Measurements from ENCODE around the gene MOB3B.
"Not testable (repeated sequence)": the region's sequence is repeated elsewhere in the genome, so short reads cannot be mapped to it uniquely, and the experiment has no call there.

The MOB3B gene

DNA sequence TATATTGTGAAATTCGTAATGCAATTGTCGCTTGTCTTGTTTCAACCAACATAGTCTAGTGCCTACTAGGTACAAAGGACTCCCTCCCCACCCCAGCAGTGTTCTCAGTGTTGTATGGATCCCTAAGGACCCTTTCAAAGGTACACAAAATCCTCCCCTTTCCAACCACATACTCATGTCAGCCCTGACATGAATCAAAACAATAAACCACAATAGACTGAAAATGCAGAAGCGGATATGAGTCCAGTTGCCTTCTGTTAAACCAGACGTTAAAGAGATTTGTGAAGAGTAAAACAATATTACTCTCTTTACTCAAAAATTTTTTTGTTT lies 87.9 kb downstream of the MOB3B start:
- no peak for DNase-seq

- DNase-seq, result no peak
These were observed 88.5 kb downstream of the MOB3B start for GRCh38 chr9:27440888-27441740.

GRCh38 chr9:27438522-27438921 lies 91.1 kb downstream of the MOB3B start:
- no peak for DNase-seq

- DNase-seq, result no peak
These were observed 91.8 kb downstream of the MOB3B start for GRCh38 chr9:27437652-27438373.

- DNase-seq, result no peak
These were observed 93.4 kb downstream of the MOB3B start for GRCh38 chr9:27436234-27436633.

DNA sequence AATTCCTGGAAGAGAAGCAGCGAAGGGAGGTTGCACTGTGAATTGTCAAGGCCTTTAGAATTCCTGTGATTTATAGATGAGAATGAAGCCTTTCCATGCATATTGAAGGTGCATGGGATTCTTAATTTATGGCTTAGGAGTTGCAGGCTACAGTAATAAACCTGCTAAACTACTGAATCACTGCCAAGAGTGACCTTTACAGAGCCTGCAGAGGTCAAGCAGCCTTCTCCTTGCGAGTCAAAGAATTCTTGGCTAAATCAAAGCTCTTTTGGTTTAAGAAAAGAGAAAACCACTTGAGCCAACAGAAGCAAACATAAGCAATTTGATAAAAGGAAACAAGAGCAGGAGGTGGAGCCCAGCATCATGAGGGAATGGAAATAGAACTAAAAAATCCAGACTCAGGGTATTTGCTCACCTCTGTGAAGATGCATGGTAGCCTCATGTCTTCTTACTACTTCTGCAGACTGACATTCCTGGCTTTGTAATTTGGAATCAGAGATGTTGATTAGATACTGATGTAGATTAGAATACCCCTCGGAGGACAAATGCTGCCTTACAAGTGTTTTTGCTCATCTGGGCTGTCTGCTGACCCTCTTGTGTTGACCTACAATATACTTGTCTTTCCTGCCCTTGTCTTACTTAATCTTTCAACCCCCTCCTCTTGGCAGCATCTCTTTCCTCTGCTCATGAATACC lies 95.8 kb downstream of the MOB3B start:
- DNase-seq, result no peak

DNA sequence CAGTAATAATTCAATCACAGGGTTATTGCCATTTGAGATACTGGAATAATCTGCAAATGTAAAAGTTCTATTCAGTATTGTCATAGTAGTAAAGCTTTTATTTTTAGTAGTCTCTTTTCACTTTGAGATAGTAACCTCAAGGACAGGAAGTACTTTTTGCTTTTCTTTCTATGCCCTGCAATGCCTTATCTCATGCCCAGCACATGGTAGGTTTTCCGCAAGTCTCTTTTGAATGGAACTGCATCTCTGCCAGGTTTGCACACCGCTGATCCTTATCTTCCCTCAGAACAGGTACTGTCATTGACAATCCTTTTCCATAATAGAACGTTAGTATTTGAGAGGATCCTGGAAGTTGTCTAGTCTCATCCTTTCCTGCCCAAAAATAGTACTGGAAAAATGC lies 97.3 kb downstream of the MOB3B start:
- no peak for DNase-seq

GRCh38 chr9:27431543-27432147 lies 98.0 kb downstream of the MOB3B start:
- DNase-seq, result no peak

- no peak for DNase-seq
These were observed 98.7 kb downstream of the MOB3B start for GRCh38 chr9:27430750-27431535.

GRCh38 chr9:27429917-27430316 lies 99.7 kb downstream of the MOB3B start:
- DNase-seq, result no peak

GRCh38 chr9:27429436-27429835 lies 100.2 kb downstream of the MOB3B start:
- DNase-seq, result no peak

DNA sequence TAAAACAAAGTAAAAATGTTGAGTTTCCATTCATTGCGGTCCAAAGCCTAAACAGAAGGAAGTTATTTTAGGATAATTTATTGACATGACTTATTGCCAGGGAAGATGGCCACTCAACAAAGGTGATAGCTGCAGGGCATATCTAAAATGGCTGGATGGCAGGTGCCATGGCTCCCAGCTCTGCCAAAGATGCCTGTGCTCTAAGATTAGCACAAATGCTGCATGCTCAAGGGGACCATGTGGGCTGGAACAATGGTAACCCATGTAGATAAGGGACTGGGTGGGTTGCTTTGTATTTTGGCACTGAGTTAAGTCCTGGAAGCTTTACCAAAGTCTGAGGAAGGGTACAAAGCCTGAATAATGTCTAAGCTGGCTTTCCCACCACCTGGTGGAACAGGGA lies 101.1 kb downstream of the MOB3B start:
- DNase-seq, result no peak

GRCh38 chr9:27427272-27427643 lies 102.4 kb downstream of the MOB3B start:
- DNase-seq, result no peak

GRCh38 chr9:27426511-27427271 lies 102.9 kb downstream of the MOB3B start:
- DNase-seq, result no peak

DNA sequence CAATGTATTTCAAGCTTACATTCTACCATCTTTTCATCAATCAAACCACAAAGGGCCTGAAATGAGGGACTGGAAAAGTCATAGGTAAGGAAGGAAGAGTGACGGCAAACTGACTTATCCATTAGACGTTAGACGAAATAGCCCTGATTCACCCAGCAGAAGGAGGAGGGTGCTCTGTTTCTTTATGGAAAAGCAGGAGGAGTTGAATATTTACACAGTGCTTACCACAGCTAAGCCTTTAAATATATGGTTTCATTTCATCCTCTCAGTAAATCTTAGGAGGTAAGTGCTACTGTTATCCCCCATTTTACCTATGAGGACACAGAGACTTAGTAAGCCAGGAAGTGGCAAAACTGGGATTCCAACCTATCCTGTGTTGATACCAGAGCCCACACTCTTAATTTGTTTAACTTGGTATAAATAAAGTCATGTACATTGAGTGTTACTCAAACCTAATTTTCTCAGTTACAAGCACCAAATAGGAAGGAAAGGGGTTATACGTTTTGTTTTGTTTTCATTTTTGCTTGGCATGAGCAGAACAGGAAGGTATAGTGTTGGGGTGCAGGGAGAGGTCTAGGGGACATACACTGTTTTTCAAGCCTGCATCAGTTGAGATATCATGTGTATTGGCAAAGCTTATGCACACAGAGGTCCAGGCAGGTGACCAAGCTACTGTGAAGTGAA lies 103.6 kb downstream of the MOB3B start:
- DNase-seq, result no peak

- no peak for DNase-seq
These were observed 105.5 kb downstream of the MOB3B start for GRCh38 chr9:27423915-27424710.

DNA sequence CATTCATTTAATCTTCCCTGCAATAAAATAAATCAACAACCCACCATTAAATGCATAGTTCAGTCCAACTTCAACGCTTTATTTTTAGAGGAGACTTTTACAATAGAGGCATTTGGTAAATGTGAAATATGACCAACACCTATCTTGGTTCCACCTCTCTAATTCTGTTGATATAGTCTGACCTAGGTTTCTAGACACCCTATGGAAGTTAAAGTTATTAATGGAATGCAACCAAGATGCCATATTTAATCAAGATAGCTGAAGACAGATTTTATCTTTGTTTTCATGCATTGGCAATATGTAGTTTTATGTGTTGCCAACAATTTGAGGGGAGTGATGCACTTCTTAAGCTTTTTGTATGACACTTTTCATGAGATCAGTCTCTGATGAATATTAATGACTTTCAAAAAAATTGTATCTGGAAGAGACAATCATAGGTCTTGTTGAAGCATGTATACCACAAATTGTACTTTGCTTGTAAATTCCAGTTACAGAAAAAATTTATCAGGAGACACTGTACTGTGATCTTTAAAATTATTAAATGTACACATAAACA lies 107.3 kb downstream of the MOB3B start:
- DNase-seq, result no peak

DNA sequence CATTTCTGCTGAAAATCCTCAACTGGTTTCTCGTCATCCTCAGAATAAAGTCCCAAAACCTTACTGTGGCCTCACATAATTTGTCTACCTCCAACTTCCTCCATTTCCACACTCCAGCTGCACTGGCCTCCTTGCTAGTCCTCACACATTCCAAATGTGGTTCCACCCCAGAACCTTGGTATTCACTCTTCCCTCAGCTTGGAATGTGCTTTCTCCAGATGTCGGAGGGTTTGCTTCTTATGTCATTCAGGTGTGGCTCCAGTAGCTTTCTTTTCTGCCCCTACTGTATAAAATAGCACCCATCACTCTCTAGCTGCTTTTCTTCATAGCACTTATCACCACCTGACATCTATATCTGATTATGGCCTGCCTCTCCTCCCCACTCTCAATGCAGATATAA lies 108.0 kb downstream of the MOB3B start:
- no peak for DNase-seq

DNA sequence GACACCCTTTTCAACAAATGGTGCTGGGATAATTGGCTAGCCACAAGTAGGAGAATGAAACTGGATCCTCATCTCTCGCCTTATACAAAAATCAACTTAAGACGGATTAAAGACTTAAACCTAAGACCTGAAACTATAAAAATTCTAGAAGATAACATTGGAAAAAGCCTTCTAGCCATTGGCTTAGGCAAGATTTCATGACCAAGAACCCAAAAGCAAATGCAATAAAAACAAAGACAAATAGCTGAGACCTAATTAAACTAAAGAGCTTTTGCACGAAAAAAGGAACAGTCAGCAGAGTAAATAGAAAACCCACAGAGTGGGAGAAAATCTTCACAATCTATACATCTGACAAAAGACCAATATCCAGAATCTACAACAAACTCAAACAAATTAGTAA lies 110.1 kb downstream of the MOB3B start:
- DNase-seq, result not testable (repeated sequence)

GRCh38 chr9:27414220-27414761 lies 115.3 kb downstream of the MOB3B start:
- DNase-seq, result no peak

Measured in KG1 (cell line).